HEK293 (cell line): ENCODE data around the gene MKI67.

ENCODE experiments used
- OVOL3 ChIP-seq: fragments of 450-650 bp; formaldehyde crosslinking; IDR thresholded peaks from 2 replicates; pipeline ENCODE4 v1.5.1; 2016; ENCODE audit warnings: missing biosample characterization, missing genetic modification characterization
- ZNF561 ChIP-seq: fragments of 450-650 bp; IDR thresholded peaks from 2 replicates; pipeline ENCODE4 v1.5.1; 2018; ENCODE audit warnings: missing biosample characterization, missing genetic modification characterization, borderline replicate concordance
- ZNF654 ChIP-seq: fragments of 450-650 bp; formaldehyde crosslinking; IDR thresholded peaks from 2 replicates; pipeline ENCODE4 v1.5.1; 2016; ENCODE audit warnings: low read depth, missing biosample characterization, missing genetic modification characterization
- ZNF843 ChIP-seq: fragments of 450-650 bp; formaldehyde crosslinking; IDR thresholded peaks from 2 replicates; pipeline ENCODE4 v1.5.1; 2016; ENCODE audit warnings: missing biosample characterization, missing genetic modification characterization
- TF ChIP-seq, protein P1 (sequence below): fragments of 450-650 bp; formaldehyde crosslinking; IDR thresholded peaks from 2 replicates; pipeline ENCODE4 v1.5.1; 2016; ENCODE audit warnings: missing biosample characterization, missing genetic modification characterization
- TF ChIP-seq, protein P2 (sequence below): fragments of 450-650 bp; formaldehyde crosslinking; IDR thresholded peaks from 2 replicates; pipeline ENCODE4 v1.5.1; 2016; ENCODE audit warnings: missing biosample characterization, missing genetic modification characterization

DNA sequence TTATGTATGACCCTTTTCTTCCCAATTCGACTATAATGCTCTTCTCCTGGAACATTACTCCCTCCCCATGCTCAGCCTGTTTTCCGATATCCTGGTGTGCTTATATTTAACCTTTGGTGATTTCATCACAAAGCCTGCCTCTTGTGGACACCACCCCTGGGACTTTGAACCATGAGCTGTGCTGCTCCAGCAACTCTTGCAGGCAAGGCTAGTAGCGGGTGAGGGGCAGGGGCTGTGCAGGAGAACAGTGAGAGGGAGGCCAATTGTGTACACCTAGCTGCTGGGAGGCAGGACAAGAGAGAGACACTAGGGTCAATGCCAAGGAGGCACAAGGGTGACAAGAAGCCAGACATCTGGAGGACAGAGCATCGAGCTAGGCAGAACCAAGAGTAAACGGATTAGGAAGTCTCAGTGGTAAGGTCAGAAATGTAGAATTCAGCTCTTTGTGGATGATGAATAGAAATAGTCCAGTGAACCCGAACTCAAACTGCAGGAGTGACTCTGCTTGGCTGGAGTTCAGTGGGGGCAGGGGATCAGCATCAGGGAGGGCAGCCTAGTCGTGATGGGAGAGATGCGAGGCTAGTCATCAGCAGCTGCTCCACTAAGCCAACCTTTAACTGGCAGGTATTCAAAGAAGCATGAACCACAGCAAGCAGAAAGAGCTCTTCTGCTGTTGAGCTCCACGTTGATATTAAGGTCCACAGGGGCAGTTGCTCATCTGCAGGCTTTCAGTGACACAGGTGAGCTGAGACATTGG is 31.0 kb upstream of the MKI67 start:
- TF ChIP-seq, protein P1, sequence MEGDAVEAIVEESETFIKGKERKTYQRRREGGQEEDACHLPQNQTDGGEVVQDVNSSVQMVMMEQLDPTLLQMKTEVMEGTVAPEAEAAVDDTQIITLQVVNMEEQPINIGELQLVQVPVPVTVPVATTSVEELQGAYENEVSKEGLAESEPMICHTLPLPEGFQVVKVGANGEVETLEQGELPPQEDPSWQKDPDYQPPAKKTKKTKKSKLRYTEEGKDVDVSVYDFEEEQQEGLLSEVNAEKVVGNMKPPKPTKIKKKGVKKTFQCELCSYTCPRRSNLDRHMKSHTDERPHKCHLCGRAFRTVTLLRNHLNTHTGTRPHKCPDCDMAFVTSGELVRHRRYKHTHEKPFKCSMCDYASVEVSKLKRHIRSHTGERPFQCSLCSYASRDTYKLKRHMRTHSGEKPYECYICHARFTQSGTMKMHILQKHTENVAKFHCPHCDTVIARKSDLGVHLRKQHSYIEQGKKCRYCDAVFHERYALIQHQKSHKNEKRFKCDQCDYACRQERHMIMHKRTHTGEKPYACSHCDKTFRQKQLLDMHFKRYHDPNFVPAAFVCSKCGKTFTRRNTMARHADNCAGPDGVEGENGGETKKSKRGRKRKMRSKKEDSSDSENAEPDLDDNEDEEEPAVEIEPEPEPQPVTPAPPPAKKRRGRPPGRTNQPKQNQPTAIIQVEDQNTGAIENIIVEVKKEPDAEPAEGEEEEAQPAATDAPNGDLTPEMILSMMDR (tag by site-specific recombination), result no peak
- TF ChIP-seq ZNF843, result no peak
- no peak for TF ChIP-seq ZNF561
- TF ChIP-seq, protein P2, sequence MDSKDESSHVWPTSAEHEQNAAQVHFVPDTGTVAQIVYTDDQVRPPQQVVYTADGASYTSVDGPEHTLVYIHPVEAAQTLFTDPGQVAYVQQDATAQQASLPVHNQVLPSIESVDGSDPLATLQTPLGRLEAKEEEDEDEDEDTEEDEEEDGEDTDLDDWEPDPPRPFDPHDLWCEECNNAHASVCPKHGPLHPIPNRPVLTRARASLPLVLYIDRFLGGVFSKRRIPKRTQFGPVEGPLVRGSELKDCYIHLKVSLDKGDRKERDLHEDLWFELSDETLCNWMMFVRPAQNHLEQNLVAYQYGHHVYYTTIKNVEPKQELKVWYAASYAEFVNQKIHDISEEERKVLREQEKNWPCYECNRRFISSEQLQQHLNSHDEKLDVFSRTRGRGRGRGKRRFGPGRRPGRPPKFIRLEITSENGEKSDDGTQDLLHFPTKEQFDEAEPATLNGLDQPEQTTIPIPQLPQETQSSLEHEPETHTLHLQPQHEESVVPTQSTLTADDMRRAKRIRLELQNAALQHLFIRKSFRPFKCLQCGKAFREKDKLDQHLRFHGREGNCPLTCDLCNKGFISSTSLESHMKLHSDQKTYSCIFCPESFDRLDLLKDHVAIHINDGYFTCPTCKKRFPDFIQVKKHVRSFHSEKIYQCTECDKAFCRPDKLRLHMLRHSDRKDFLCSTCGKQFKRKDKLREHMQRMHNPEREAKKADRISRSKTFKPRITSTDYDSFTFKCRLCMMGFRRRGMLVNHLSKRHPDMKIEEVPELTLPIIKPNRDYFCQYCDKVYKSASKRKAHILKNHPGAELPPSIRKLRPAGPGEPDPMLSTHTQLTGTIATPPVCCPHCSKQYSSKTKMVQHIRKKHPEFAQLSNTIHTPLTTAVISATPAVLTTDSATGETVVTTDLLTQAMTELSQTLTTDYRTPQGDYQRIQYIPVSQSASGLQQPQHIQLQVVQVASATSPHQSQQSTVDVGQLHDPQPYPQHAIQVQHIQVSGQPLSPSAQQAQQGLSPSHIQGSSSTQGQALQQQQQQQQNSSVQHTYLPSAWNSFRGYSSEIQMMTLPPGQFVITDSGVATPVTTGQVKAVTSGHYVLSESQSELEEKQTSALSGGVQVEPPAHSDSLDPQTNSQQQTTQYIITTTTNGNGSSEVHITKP (tag by site-specific recombination), result no peak
- TF ChIP-seq OVOL3 (tag by site-specific recombination), result no peak
- no peak for TF ChIP-seq ZNF654 (tag by site-specific recombination)
